Superior temporal gyrus (tissue), 1 donor: Measurements from ENCODE around the gene CKB.

Experiments
- DNase-seq: peaks from one replicate; pipeline ENCODE4 v3.0.0-alpha.2; 2016; ENCODE audit errors: extremely low spot score

Gene CKB

DNA sequence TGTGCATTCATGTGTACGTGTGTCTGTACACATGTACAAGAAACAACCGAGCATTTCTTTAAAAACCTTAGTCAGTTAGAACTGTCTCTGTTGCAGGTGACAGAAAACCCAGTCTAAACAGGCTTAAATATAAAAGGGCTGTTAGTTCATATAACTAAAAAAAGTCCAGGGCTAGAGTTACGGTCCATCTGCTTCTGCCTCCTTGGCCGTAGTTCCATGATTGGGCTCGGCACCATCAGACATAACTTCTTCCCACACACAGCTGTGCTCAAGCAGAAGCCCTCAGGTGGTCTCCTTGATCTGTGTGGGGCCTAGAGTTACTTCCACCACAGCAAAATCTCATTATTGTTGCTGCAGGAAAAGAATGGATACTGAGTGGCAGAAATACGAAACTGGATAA, 34.6 kb downstream of the CKB start:
- no peak for DNase-seq

DNA sequence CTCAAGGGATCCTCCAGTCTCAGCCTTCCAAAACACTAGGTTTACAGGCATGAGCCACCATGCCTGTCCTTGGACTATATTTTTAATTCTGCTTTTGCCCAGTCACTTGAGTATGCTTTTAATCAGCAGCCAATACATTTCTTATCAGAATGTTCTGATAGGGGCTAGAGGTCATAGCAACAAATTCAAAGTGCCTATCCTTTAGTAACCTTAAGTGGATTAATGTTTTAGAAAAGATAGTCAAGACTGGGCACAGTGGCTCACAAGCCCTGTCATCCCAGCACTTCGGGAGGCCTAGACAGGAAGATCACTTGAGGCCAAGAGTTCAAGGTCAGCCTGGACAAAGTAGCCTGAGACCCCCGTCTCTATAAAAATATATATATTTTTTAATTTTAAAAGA, 37.1 kb downstream of the CKB start:
- no peak for DNase-seq

DNA sequence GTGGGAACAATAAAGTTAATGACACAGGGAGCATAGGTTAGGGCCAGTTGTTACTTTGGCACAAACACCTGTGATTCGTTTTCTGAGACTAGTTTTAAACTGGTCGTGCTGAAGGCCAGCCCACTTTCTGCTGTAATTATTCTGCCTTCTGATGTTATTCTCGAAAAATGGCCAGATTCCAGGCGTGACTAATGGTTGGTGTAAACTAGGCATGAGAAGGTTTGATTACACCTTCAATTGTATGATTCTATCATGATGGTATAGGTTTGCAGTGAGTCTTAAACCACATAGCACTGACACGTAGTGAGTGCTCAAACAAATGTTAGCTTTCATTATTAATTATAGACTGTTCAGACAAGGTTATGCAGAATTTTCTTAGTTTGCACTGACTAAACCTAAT, 39.0 kb downstream of the CKB start:
- DNase-seq = no peak

DNA sequence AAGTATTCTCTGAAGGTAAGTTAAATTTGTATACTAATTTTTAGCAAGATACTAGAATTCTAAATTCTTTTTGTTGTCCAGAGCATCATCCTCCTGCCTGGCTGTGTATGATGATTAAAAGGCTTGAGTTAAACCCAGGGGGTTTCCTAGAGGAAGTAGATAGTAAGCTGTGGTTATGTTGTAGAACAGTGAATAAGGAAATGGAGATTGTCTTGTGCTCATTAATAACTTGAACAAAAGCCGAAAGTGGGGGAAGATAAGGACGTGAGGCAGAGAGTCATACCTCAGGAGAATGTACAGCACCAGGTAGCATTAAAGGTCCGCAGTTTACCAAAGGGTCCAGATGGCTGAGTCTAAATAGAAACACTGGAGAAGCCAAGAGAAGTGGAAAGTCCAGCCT, 42.0 kb downstream of the CKB start:
- no peak for DNase-seq

DNA sequence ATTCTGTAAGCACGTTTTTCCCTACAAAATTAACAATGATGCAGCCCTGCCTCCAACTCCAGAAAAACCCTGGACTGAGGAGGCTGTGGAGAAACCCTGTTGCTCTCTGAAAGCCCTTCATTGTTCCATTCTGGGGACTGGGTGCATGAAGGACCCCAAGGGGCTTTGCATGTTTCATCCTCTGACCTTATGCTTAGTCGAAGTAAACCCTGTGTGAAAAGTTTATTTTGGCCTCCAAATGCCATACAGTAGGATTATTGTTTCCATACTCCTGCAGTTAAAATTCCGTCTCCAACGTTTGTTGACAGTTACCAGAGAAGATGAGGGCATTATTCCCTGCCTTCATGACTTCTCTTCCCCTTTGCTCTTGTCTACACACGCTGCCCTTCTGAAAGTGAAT, 46.0 kb downstream of the CKB start:
- no peak for DNase-seq

DNA sequence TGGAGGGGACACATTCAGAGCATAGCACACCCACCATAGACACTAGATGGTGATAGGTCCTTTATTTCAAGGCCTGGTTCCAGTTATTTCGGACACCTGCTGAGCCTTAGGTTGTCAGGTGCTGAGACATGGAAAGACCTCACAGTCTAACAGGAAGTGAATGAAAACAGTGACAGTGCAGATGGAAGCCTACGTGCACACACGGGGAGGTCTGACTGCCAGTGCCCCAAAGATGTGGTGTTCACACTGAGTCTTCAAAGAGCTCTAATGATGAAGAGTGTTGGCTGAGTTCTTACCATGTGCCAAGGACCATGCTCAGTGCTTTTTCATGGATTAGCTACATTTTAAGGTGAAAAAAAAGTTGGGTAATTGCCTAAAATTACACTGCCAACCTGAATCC, 46.6 kb downstream of the CKB start:
- no peak for DNase-seq

DNA sequence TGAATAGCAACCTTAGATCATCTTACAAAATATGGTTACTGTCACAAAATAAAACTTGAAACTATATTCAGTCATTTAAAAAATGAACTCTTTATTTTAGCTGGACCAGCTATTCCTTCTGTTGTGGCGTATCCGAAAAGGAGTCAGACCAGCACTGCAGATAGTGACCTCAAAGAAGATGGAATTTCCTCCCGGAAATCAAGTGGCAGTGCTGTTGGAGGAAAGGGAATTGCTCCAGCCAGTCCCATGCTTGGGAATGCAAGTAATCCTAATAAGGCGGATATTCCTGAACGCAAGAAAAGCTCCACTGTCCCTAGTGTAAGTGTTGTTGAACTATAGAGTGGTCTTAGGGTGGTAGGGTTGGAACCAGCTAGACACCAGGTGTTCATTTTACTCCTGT, 47.7 kb downstream of the CKB start:
- no peak for DNase-seq

DNA sequence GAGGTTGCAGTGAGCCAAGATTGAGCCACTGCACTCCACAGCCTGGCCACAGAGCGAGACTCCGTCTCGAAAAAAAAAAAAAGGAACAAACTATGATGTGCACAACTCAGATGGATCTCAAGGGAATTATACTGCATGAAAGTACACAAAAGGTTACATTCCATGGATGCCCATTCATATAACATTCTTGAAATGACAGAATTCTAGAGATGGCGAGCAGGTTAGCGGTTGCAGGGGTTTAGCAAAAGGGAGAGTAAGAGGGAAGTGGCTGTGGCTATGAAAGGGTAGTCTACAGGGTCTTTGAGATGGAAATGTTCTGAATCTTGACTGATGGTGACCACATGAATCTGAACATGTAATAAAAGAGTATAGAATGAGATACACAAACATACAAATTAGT, 49.7 kb downstream of the CKB start:
- DNase-seq = no peak
